Measurements from ENCODE around the gene CDH16.
"Not testable (repeated sequence)": the region's sequence is repeated elsewhere in the genome, so short reads cannot be mapped to it uniquely, and the experiment has no call there.

Gene CDH16

GRCh38 chr16:66910175-66910940, 8.3 kb downstream of the CDH16 start:
- no peak for DNase-seq

GRCh38 chr16:66908762-66909559, 9.7 kb downstream of the CDH16 start:
- no peak for DNase-seq

- DNase-seq = no peak
These were observed 10.6 kb downstream of the CDH16 start for GRCh38 chr16:66908116-66908515.

- DNase-seq = no peak
These were observed 11.5 kb downstream of the CDH16 start for GRCh38 chr16:66906916-66907836.

- peak; percentile 37 for DNase-seq
These were observed 12.8 kb downstream of the CDH16 start for GRCh38 chr16:66905633-66906539.

GRCh38 chr16:66904846-66905632, 13.6 kb downstream of the CDH16 start:
- DNase-seq = no peak

- no peak for DNase-seq
These were observed 14.2 kb downstream of the CDH16 start for GRCh38 chr16:66904428-66904845.

GRCh38 chr16:66903544-66904427, 14.9 kb downstream of the CDH16 start:
- DNase-seq = no peak

- DNase-seq = no peak
These were observed 15.8 kb downstream of the CDH16 start for GRCh38 chr16:66902648-66903543.

- DNase-seq = no peak
These were observed 17.1 kb downstream of the CDH16 start for GRCh38 chr16:66901626-66902025.

- no peak for DNase-seq
These were observed 17.8 kb downstream of the CDH16 start for GRCh38 chr16:66900721-66901441.

GRCh38 chr16:66899945-66900710, 18.6 kb downstream of the CDH16 start:
- peak; percentile 87 for DNase-seq

GRCh38 chr16:66899310-66899944, 19.3 kb downstream of the CDH16 start:
- peak; percentile 48 for DNase-seq

GRCh38 chr16:66898933-66899309, 19.8 kb downstream of the CDH16 start:
- no peak for DNase-seq

- peak; percentile 38 for DNase-seq
These were observed 20.5 kb downstream of the CDH16 start for GRCh38 chr16:66898207-66898606.

GRCh38 chr16:66896682-66897081, 22.0 kb downstream of the CDH16 start:
- not testable (repeated sequence) for DNase-seq

GRCh38 chr16:66895999-66896398, 22.7 kb downstream of the CDH16 start:
- DNase-seq = no peak
